ENCODE measurements around the gene SLC36A4.

GRCh38 chr11:93216511-93217101 lies 18.8 kb upstream of the SLC36A4 start:
- no peak for TF ChIP-seq CTCF (conservative IDR thresholded peaks at IDR 0.05; ENCODE audit: low read depth, low read length)
- no peak for TF ChIP-seq EZH2 (IDR thresholded peaks at IDR 0.05; ENCODE audit: low read length, unreplicated experiment)
- no peak for TF ChIP-seq EZH2phosphoT487 (IDR thresholded peaks at IDR 0.05; ENCODE audit: borderline replicate concordance, low read length)

All from PC-3 (cell line).